Mucosa of descending colon (tissue), 3 donors: ENCODE measurements around the gene NOS1. TPM values are rescaled to one million over a fixed set of nuclear protein-coding genes. Genes with fewer than 3 reads are reported as not detected.
"Not testable (repeated sequence)": the region's sequence is repeated elsewhere in the genome, so short reads cannot be mapped to it uniquely, and the experiment has no call there.

Source experiments
- ATAC-seq: fragments of 200-7000 bp; cut with Tn5 transposase; one replicate; pipeline ENCODE4 v1.9.1; 2020; ENCODE audit warnings: mild to moderate bottlenecking, moderate library complexity
- DNase-seq, 3 donors: peaks; one replicate each; pipeline ENCODE4 v3.0.0-alpha.2; 2020
- H3K36me3 ChIP-seq: fragments of 200-600 bp; one replicate; pipeline ENCODE4 v1.8.0; 2021; ENCODE audit warnings: low read depth, mild to moderate bottlenecking
- H3K4me1 ChIP-seq: fragments of 200-600 bp; one replicate; pipeline ENCODE4 v1.8.0; 2021; ENCODE audit warnings: low read depth, mild to moderate bottlenecking
- H3K4me3 ChIP-seq: fragments of 200-600 bp; one replicate; pipeline ENCODE4 v1.8.0; 2021; ENCODE audit warnings: mild to moderate bottlenecking
- H3K9me3 ChIP-seq: fragments of 200-600 bp; one replicate; pipeline ENCODE4 v1.8.0; 2021; ENCODE audit warnings: mild to moderate bottlenecking
- CTCF ChIP-seq: fragments of 200-600 bp; IDR thresholded peaks from one replicate; pipeline ENCODE4 v1.8.0; 2022; ENCODE audit warnings: antibody characterized with exemption, mild to moderate bottlenecking
- intact Hi-C, 2 donors: fragments of 100-400 bp; cut with DNase I in 1 of 2; cut with micrococcal nuclease in 1 of 2; formaldehyde crosslinking; loops; one replicate each; pipeline versions ENCODE4 v1.11.0 to v1.11.1; 2022; cut with DNase I, micrococcal nuclease
- total RNA-seq, 3 donors: library from RNA; stranded (reverse); fragmentation: NEBNext Ultra II Directional in 2 of 3; extraction: Animal tissue kit (Norgen Biotek cat#: 25700) in 2 of 3; gene quantifications; one replicate each; pipeline versions ENCODE4 v1.2.1 to v1.2.4, GENCODE V29; 2021 to 2023
- donor health status: DM: no; HTN: no; CAD: no; lungs with moderate emphysema.
- donor health status: DM: no; HTN: no; CAD: no.
- donor health status: DM: no; HTN: yes; CAD: no.

Gene NOS1
- total RNA-seq, 3 donors from 2014 or later, result 0.09 to 11.0 (median 0.29) TPM

- Histone ChIP-seq H3K36me3 (no peaks in the 10 kb centered on the region), H3K4me3 (peak overlapping the region; percentile 79), H3K4me1 (no peaks in the 10 kb centered on the region), H3K9me3 (no peaks in the 10 kb centered on the region)
- intact Hi-C loops, result no loop called here
- peak in 2 of 3 donors; percentile 10 to 25 for DNase-seq
- no peak for ATAC-seq
- TF ChIP-seq CTCF, result no peak
Measured at GRCh38 chr12:117188961-117189724, 172.3 kb downstream of the NOS1 start.

GRCh38 chr12:117188121-117188665 is 173.2 kb downstream of the NOS1 start:
- H3K4me1 ChIP-seq, result no peaks in the 10 kb centered on the region
- intact Hi-C loops, result no loop called here
- ATAC-seq (no peak), DNase-seq (no peak)
- no peaks in the 10 kb centered on the region for H3K9me3 ChIP-seq
- no peak for TF ChIP-seq CTCF
- H3K36me3 ChIP-seq, result no peaks in the 10 kb centered on the region
- no peak overlapping the region for H3K4me3 ChIP-seq

GRCh38 chr12:117187421-117187820 is 174.0 kb downstream of the NOS1 start:
- TF ChIP-seq CTCF, result no peak
- intact Hi-C loops, result no loop called here
- H3K4me3 ChIP-seq, result no peak overlapping the region
- H3K9me3 ChIP-seq, result no peaks in the 10 kb centered on the region
- DNase-seq (no peak), ATAC-seq (no peak)
- no peaks in the 10 kb centered on the region for H3K4me1 ChIP-seq
- no peaks in the 10 kb centered on the region for H3K36me3 ChIP-seq

- ATAC-seq (no peak), DNase-seq (no peak)
- intact Hi-C loops, result no loop called here
- Histone ChIP-seq H3K9me3 (peaks cover 5% of the 10 kb centered on the region), H3K36me3 (no peaks in the 10 kb centered on the region), H3K4me1 (no peaks in the 10 kb centered on the region), H3K4me3 (no peak overlapping the region)
- no peak for TF ChIP-seq CTCF
Measured at GRCh38 chr12:117182866-117183265, 178.6 kb downstream of the NOS1 start.

GRCh38 chr12:117181468-117181843 is 180.0 kb downstream of the NOS1 start:
- H3K36me3 ChIP-seq, intact Hi-C loops, ATAC-seq, H3K4me3 ChIP-seq, DNase-seq, H3K9me3 ChIP-seq, H3K4me1 ChIP-seq: not testable (repeated sequence)

GRCh38 chr12:117180758-117181467 is 180.5 kb downstream of the NOS1 start:
- H3K36me3 ChIP-seq, result no peaks in the 10 kb centered on the region
- no peak for TF ChIP-seq CTCF

More at GRCh38 chr12:117180758-117181467, 180.5 kb downstream of the NOS1 start:
- DNase-seq (no peak), ATAC-seq (no peak)
- intact Hi-C loops, result no loop called here
- Histone ChIP-seq H3K9me3 (peaks cover 5% of the 10 kb centered on the region), H3K4me1 (no peaks in the 10 kb centered on the region), H3K4me3 (no peak overlapping the region)
